MM.1S (cell line): ENCODE data around the gene PDZRN3.

Experiments
- DNase-seq: peaks from one replicate; pipeline ENCODE4 v3.0.0-alpha.2; 2015
- H2AFZ ChIP-seq: fragments of 300-600 bp; sonication (generic); 2 replicates; pipeline ENCODE4 v1.6.0; 2016; ENCODE audit warnings: antibody characterized with exemption, low read length
- H3F3A ChIP-seq: fragments of 300-600 bp; sonication (generic); 2 replicates; pipeline ENCODE4 v1.6.1; 2016; ENCODE audit warnings: mild to moderate bottlenecking, antibody characterized with exemption, low read length, moderate library complexity, mixed read lengths; ENCODE audit not compliant: insufficient read depth
- H3K27ac ChIP-seq: fragments of 300-600 bp; sonication (generic); 2 replicates; pipeline ENCODE4 v1.5.1; 2016; ENCODE audit warnings: mild to moderate bottlenecking, low read length
- H3K27me3 ChIP-seq: fragments of 300-600 bp; sonication (generic); replicated peaks from 2 replicates; pipeline ENCODE4 v1.6.0; 2016; ENCODE audit warnings: low read length; ENCODE audit not compliant: insufficient read depth
- H3K36me3 ChIP-seq: fragments of 300-600 bp; sonication (generic); replicated peaks from 2 replicates; pipeline ENCODE4 v1.6.1; 2016; ENCODE audit warnings: mild to moderate bottlenecking, low read length, mixed read lengths; ENCODE audit not compliant: insufficient read depth
- H3K4me1 ChIP-seq: fragments of 300-600 bp; sonication (generic); 2 replicates; pipeline ENCODE4 v1.6.1; 2016; ENCODE audit warnings: low read length, mixed read lengths
- H3K4me2 ChIP-seq: fragments of 300-600 bp; sonication (generic); 2 replicates; pipeline ENCODE4 v1.6.0; 2016; ENCODE audit warnings: low read depth, low read length
- H3K4me3 ChIP-seq: fragments of 300-600 bp; sonication (generic); 2 replicates; pipeline ENCODE4 v1.5.1; 2016; ENCODE audit warnings: low read length, mixed read lengths
- H3K79me2 ChIP-seq: fragments of 300-600 bp; sonication (generic); 2 replicates; pipeline ENCODE4 v1.6.1; 2016; ENCODE audit warnings: mixed run types, low read length, mixed read lengths
- H3K9ac ChIP-seq: fragments of 300-600 bp; sonication (generic); 2 replicates; pipeline ENCODE4 v1.6.1; 2016; ENCODE audit warnings: low read length, mixed read lengths
- H3K9me2 ChIP-seq: fragments of 300-600 bp; sonication (generic); replicated peaks from 2 replicates; pipeline ENCODE4 v1.6.1; 2016; ENCODE audit warnings: mild to moderate bottlenecking, low read length, mixed read lengths; ENCODE audit not compliant: insufficient read depth
- H3K9me3 ChIP-seq: fragments of 300-600 bp; sonication (generic); replicated peaks from 2 replicates; pipeline ENCODE4 v1.6.1; 2016; ENCODE audit warnings: mild to moderate bottlenecking, low read length, mixed read lengths; ENCODE audit not compliant: insufficient read depth
- H4K20me1 ChIP-seq: fragments of 300-600 bp; sonication (generic); 2 replicates; pipeline ENCODE4 v1.6.1; 2016; ENCODE audit warnings: mild to moderate bottlenecking, low read length, moderate library complexity, mixed read lengths; ENCODE audit not compliant: insufficient read depth
- CTCF ChIP-seq: fragments of 300-600 bp; sonication (generic); IDR thresholded peaks from 2 replicates; pipeline ENCODE4 v1.5.1; 2016; ENCODE audit warnings: antibody characterized with exemption, low read length, mixed read lengths
- EZH2 ChIP-seq: fragments of 300-600 bp; sonication (generic); optimal IDR thresholded peaks from 2 replicates; pipeline ENCODE3; 2017; ENCODE audit warnings: low read depth, mild to moderate bottlenecking, antibody characterized with exemption, low read length, mixed read lengths
- EZH2phosphoT487 ChIP-seq: fragments of 300-600 bp; sonication (generic); IDR thresholded peaks from 2 replicates; pipeline ENCODE4 v1.6.1; 2018; ENCODE audit warnings: antibody characterized with exemption, low read length

PDZRN3 gene

GRCh38 chr3:73415118-73415517, 209.6 kb downstream of the PDZRN3 start:
- DNase-seq = no peak
- Histone ChIP-seq H3K9me3 (no peaks in the 10 kb centered on the region), H3K27me3 (no peaks in the 10 kb centered on the region), H3K79me2 (no peaks in the 10 kb centered on the region), H4K20me1 (no peaks in the 10 kb centered on the region), H3K4me1 (no peaks in the 10 kb centered on the region), H3K9me2 (no peaks in the 10 kb centered on the region), H3F3A (no peaks in the 10 kb centered on the region), H3K4me2 (no peak overlapping the region), H3K9ac (no peak overlapping the region), H3K36me3 (no peaks in the 10 kb centered on the region), H2AFZ (no peak overlapping the region), H3K4me3 (no peak overlapping the region), H3K27ac (no peak overlapping the region)
- no peak for TF ChIP-seq EZH2
- no peak for TF ChIP-seq EZH2phosphoT487
- no peak for TF ChIP-seq CTCF

DNA sequence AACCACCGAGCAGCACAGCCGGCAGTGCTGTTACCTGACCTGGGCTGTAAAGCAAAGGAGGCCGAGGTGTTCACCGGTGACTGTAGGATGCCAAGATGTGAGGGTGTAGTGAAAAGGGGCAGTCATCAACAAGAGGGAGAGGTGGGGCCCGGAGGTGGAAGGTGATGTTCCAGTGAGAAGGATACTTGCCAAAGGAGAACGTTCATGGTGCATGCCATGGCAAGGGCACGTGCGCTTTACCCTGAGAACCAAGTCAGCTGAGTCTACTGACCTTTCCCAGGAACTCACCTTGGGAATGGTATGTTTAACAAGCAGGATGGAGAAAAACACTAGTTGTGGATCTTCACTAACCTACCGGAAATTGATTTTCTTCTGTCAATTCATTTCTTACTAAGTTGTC, 211.1 kb downstream of the PDZRN3 start:
- Histone ChIP-seq H3K9me2 (no peaks in the 10 kb centered on the region), H3K27me3 (no peaks in the 10 kb centered on the region), H3K4me3 (no peak overlapping the region), H3K9ac (no peak overlapping the region), H3K79me2 (no peaks in the 10 kb centered on the region), H3K27ac (no peak overlapping the region), H3F3A (no peaks in the 10 kb centered on the region), H3K4me1 (no peaks in the 10 kb centered on the region), H3K36me3 (no peaks in the 10 kb centered on the region), H4K20me1 (no peaks in the 10 kb centered on the region), H2AFZ (no peak overlapping the region), H3K4me2 (no peak overlapping the region), H3K9me3 (no peaks in the 10 kb centered on the region)
- TF ChIP-seq EZH2 (no peak), EZH2phosphoT487 (no peak), CTCF (no peak)
- no peak for DNase-seq

- H4K20me1 ChIP-seq = no peaks in the 10 kb centered on the region
- H3K4me2 ChIP-seq = no peak overlapping the region
- DNase-seq = no peak
- no peak overlapping the region for H2AFZ ChIP-seq
- H3K36me3 ChIP-seq = no peaks in the 10 kb centered on the region
- no peaks in the 10 kb centered on the region for H3K4me1 ChIP-seq
- no peaks in the 10 kb centered on the region for H3K79me2 ChIP-seq
- H3K4me3 ChIP-seq = no peak overlapping the region
- H3K9me2 ChIP-seq = no peaks in the 10 kb centered on the region
- H3F3A ChIP-seq = no peaks in the 10 kb centered on the region
- H3K27me3 ChIP-seq = no peaks in the 10 kb centered on the region
- H3K9me3 ChIP-seq = no peaks in the 10 kb centered on the region
- TF ChIP-seq EZH2 (no peak), CTCF (no peak), EZH2phosphoT487 (no peak)
- H3K27ac ChIP-seq = no peak overlapping the region
- no peak overlapping the region for H3K9ac ChIP-seq
Measured at GRCh38 chr3:73411993-73412392, 212.7 kb downstream of the PDZRN3 start.

GRCh38 chr3:73411545-73411944, 213.2 kb downstream of the PDZRN3 start:
- Histone ChIP-seq H3K4me1 (no peaks in the 10 kb centered on the region), H3F3A (no peaks in the 10 kb centered on the region), H2AFZ (no peak overlapping the region), H3K36me3 (no peaks in the 10 kb centered on the region), H3K9me3 (no peaks in the 10 kb centered on the region), H3K4me3 (no peak overlapping the region), H3K9me2 (no peaks in the 10 kb centered on the region), H3K9ac (no peak overlapping the region), H3K27ac (no peak overlapping the region), H3K27me3 (no peaks in the 10 kb centered on the region), H4K20me1 (no peaks in the 10 kb centered on the region), H3K79me2 (no peaks in the 10 kb centered on the region), H3K4me2 (no peak overlapping the region)
- TF ChIP-seq CTCF = no peak
- TF ChIP-seq EZH2phosphoT487 = no peak
- TF ChIP-seq EZH2 = no peak
- no peak for DNase-seq
